GM18909 (cell line): Measurements from ENCODE around the gene SNED1.

Experiments used
- ATAC-seq: cut with Tn5 transposase; IDR thresholded peaks from one replicate; pipeline ENCODE4 v1.9.1; 2021; ENCODE audit warnings: mild to moderate bottlenecking; ENCODE audit not compliant: unreplicated experiment, poor library complexity

The SNED1 gene

GRCh38 chr2:241019441-241020139, 21.2 kb downstream of the SNED1 start:
- ATAC-seq = no peak

- no peak for ATAC-seq
Observed at GRCh38 chr2:241020201-241020600, 21.8 kb downstream of the SNED1 start.

- no peak for ATAC-seq
Observed at GRCh38 chr2:241020629-241021190, 22.3 kb downstream of the SNED1 start.

- no peak for ATAC-seq
Observed at GRCh38 chr2:241025639-241026038, 27.2 kb downstream of the SNED1 start.

GRCh38 chr2:241029599-241030332, 31.3 kb downstream of the SNED1 start:
- no peak for ATAC-seq

GRCh38 chr2:241030333-241030680, 31.9 kb downstream of the SNED1 start:
- no peak for ATAC-seq

GRCh38 chr2:241030883-241031282, 32.5 kb downstream of the SNED1 start:
- no peak for ATAC-seq

- ATAC-seq = no peak
Observed at GRCh38 chr2:241031436-241032165, 33.2 kb downstream of the SNED1 start.

GRCh38 chr2:241033336-241033987, 35.0 kb downstream of the SNED1 start:
- no peak for ATAC-seq

GRCh38 chr2:241033994-241034393, 35.6 kb downstream of the SNED1 start:
- ATAC-seq = no peak

- no peak for ATAC-seq
Observed at GRCh38 chr2:241034490-241035141, 36.2 kb downstream of the SNED1 start.

- ATAC-seq = no peak
Observed at GRCh38 chr2:241035142-241035817, 36.9 kb downstream of the SNED1 start.

- ATAC-seq = peak; percentile 16
Observed at GRCh38 chr2:241035818-241036396, 37.5 kb downstream of the SNED1 start.

GRCh38 chr2:241036397-241036963, 38.1 kb downstream of the SNED1 start:
- peak; percentile 67 for ATAC-seq

- no peak for ATAC-seq
Observed at GRCh38 chr2:241036964-241037421, 38.6 kb downstream of the SNED1 start.

- ATAC-seq = no peak
Observed at GRCh38 chr2:241037498-241037897, 39.1 kb downstream of the SNED1 start.

- no peak for ATAC-seq
Observed at GRCh38 chr2:241038374-241039180, 40.2 kb downstream of the SNED1 start.

GRCh38 chr2:241039416-241039815, 41.0 kb downstream of the SNED1 start:
- no peak for ATAC-seq
